Kidney (tissue), 14 donors: ENCODE data around the gene ZBTB40. TPM values are rescaled to one million over a fixed set of nuclear protein-coding genes. Genes with fewer than 3 reads are reported as not detected.

Experiments
- DNase-seq, 5 donors: peaks; one replicate each; pipeline ENCODE4 v3.0.0-alpha.2; 2013 to 2020
- FAIRE-seq: peaks from 2 replicates; lab custom pipeline; 2012; peaks lifted over from hg19 to GRCh38; lab: Jason Lieb, UNC
- H3K27ac ChIP-seq, 2 donors: one replicate each; pipeline ENCODE4 v1.7.0; 2013; ENCODE audit warnings: low read depth in 2 of 2, low read length in 2 of 2, inconsistent platforms in 1 of 2
- H3K27me3 ChIP-seq: one replicate; pipeline ENCODE4 v1.7.1; 2013; ENCODE audit warnings: low read length, inconsistent platforms; ENCODE audit not compliant: control insufficient read depth, insufficient read depth
- H3K36me3 ChIP-seq, 3 donors: one replicate each; pipeline versions ENCODE4 v1.7.0 to v1.7.1; 2013; ENCODE audit warnings: low read length in 3 of 3, control low read depth in 1 of 3, inconsistent platforms in 1 of 3; ENCODE audit not compliant: insufficient read depth in 3 of 3, control insufficient read depth in 2 of 3
- H3K4me1 ChIP-seq, 3 donors: one replicate each; pipeline versions ENCODE4 v1.7.0 to v1.7.1; 2013; ENCODE audit warnings: low read length in 3 of 3, inconsistent platforms in 1 of 3, low read depth in 1 of 3; ENCODE audit not compliant: control insufficient read depth in 2 of 3, insufficient read depth in 2 of 3
- H3K4me3 ChIP-seq, 3 donors: one replicate each; pipeline versions ENCODE4 v1.7.0 to v1.8.1; 2013; ENCODE audit warnings: low read length in 3 of 3, control low read depth in 1 of 3, inconsistent platforms in 1 of 3
- H3K9ac ChIP-seq, 3 donors: one replicate each; pipeline versions ENCODE4 v1.7.0 to v1.7.1; 2013; ENCODE audit warnings: low read length in 3 of 3, control low read depth in 1 of 3, inconsistent platforms in 1 of 3
- H3K9me3 ChIP-seq, 3 donors: one replicate each; pipeline versions ENCODE4 v1.7.0 to v1.7.1; 2013; ENCODE audit warnings: low read length in 3 of 3, control low read depth in 1 of 3, inconsistent platforms in 1 of 3; ENCODE audit not compliant: control insufficient read depth in 2 of 3, insufficient read depth in 1 of 3
- CTCF ChIP-seq: IDR thresholded peaks from 3 replicates; pipeline ENCODE4 v1.5.1; 2012; ENCODE audit warnings: mild to moderate bottlenecking, moderate library complexity, borderline replicate concordance; ENCODE audit not compliant: insufficient read depth; ENCODE audit errors: extremely low read depth
- intact Hi-C: fragments of 100-400 bp; cut with DNase I; formaldehyde crosslinking; loops from one replicate; pipeline ENCODE4 v1.11.1; 2022
- polyA plus RNA-seq: library from polyadenylated mRNA; stranded (reverse); fragments of 350-450 nt; fragmentation: Illumina TruSeq; extraction: RNeasy Lipid Tissue Mini Kit (QIAGEN cat#74804); gene quantifications from one replicate; pipeline ENCODE4 v1.2.3, GENCODE V29; 2014; ENCODE audit warnings: low read depth, low replicate concordance; ENCODE audit not compliant: insufficient read depth
- total RNA-seq: library from RNA; stranded (reverse); fragmentation: NEBNext Ultra II Directional; extraction: Animal tissue kit (Norgen Biotek cat#: 25700); gene quantifications from one replicate; pipeline ENCODE4 v1.2.1, GENCODE V29; 2021
- donor health status: control.
- donor health status: control.
- donor health status: control.
- donor health status: control.
- donor health status: control.
- donor health status: DM: yes; HTN: yes; CAD: no.
- donor health status: Normal renal cell carcinoma (clear cell type).

The ZBTB40 gene
- total and polyA plus RNA-seq, 2 donors from 2014 or later: 4.3 to 17.4 TPM

GRCh38 chr1:22545141-22545540 is 93.5 kb downstream of the ZBTB40 start:
- Histone ChIP-seq H3K36me3 (no peaks in the 10 kb centered on the region), H3K4me1 (no peaks in the 10 kb centered on the region), H3K4me3 (no peak overlapping the region), H3K9me3 (no peaks in the 10 kb centered on the region), H3K9ac (no peak overlapping the region), H3K27ac (no peak overlapping the region), H3K27me3 (peaks cover 6% of the 10 kb centered on the region)
- intact Hi-C loops: no loop called here
- FAIRE-seq: no peak
- no peak for DNase-seq
- TF ChIP-seq CTCF: no peak

- no peak for TF ChIP-seq CTCF
- peaks cover 6% of the 10 kb centered on the region for H3K27me3 ChIP-seq
- intact Hi-C loops: no loop called here
Measured at GRCh38 chr1:22547186-22547817, 95.7 kb downstream of the ZBTB40 start.

GRCh38 chr1:22547818-22548462 is 96.3 kb downstream of the ZBTB40 start:
- FAIRE-seq (no peak), DNase-seq (no peak)
- H3K4me1 ChIP-seq: no peaks in the 10 kb centered on the region
- peaks cover 6% of the 10 kb centered on the region for H3K27me3 ChIP-seq
- TF ChIP-seq CTCF: no peak
- H3K4me3 ChIP-seq: no peak overlapping the region
- intact Hi-C loops: no loop called here
- no peak overlapping the region for H3K27ac ChIP-seq
- H3K9ac ChIP-seq: no peak overlapping the region
- no peaks in the 10 kb centered on the region for H3K9me3 ChIP-seq
- no peaks in the 10 kb centered on the region for H3K36me3 ChIP-seq

More at GRCh38 chr1:22547186-22547817, 95.7 kb downstream of the ZBTB40 start:
- Histone ChIP-seq H3K27ac (no peak overlapping the region), H3K4me1 (no peaks in the 10 kb centered on the region), H3K36me3 (no peaks in the 10 kb centered on the region), H3K4me3 (no peak overlapping the region), H3K9ac (no peak overlapping the region), H3K9me3 (no peaks in the 10 kb centered on the region)
- DNase-seq (no peak), FAIRE-seq (no peak)
